GM18907 (cell line): Measurements from ENCODE around the gene FAT1.

Source experiments
- ATAC-seq: cut with Tn5 transposase; IDR thresholded peaks from one replicate; pipeline ENCODE4 v1.9.1; 2021; ENCODE audit warnings: mild to moderate bottlenecking, moderate library complexity; ENCODE audit not compliant: unreplicated experiment

The FAT1 gene

GRCh38 chr4:186580669-186581068 lies 143.0 kb downstream of the FAT1 start:
- no peak for ATAC-seq

GRCh38 chr4:186570193-186570996 lies 153.3 kb downstream of the FAT1 start:
- ATAC-seq, result no peak

GRCh38 chr4:186569533-186570192 lies 154.0 kb downstream of the FAT1 start:
- ATAC-seq, result no peak

DNA sequence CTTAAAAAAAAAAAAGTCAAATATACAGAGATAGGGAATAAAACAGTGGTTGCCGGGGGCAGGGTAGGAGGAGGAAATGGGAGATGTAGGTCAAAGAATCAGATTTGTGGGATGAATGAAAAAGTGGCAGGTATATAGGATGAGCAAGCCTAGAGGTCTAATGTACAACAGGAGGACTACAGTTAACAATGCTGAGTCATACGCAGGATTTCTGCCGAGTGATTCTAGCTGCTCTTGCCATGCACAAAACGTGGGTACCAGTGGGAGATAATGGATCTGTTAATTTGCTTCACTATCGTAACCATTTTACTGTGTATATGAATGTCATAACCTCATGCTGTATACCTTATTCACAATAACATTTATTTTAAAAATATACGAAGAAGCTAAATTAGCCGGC lies 157.6 kb downstream of the FAT1 start:
- no peak for ATAC-seq

GRCh38 chr4:186563761-186564160 lies 159.9 kb downstream of the FAT1 start:
- no peak for ATAC-seq

- ATAC-seq, result no peak
These were observed 161.9 kb downstream of the FAT1 start for GRCh38 chr4:186561748-186562147.

DNA sequence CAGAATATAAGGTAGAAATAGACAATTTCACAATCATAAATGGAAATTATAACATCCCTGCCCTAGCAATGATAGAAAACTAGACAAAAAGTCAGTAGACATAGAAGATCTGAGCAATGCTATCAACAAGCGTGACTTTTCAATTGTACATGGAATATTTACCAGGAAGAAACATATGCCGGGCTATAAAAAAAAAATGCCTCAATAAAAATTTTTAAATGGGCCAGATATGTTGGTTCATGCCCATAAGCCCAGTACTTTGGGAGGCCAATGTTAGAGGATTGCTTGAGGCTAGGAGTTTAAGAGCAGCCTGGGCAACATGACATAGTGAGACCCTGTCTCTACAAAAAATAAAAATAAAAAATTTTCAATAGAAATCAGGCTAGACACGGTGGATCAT lies 163.0 kb downstream of the FAT1 start:
- ATAC-seq, result no peak

- no peak for ATAC-seq
These were observed 166.2 kb downstream of the FAT1 start for GRCh38 chr4:186557486-186557885.

GRCh38 chr4:186557061-186557460 lies 166.6 kb downstream of the FAT1 start:
- no peak for ATAC-seq

DNA sequence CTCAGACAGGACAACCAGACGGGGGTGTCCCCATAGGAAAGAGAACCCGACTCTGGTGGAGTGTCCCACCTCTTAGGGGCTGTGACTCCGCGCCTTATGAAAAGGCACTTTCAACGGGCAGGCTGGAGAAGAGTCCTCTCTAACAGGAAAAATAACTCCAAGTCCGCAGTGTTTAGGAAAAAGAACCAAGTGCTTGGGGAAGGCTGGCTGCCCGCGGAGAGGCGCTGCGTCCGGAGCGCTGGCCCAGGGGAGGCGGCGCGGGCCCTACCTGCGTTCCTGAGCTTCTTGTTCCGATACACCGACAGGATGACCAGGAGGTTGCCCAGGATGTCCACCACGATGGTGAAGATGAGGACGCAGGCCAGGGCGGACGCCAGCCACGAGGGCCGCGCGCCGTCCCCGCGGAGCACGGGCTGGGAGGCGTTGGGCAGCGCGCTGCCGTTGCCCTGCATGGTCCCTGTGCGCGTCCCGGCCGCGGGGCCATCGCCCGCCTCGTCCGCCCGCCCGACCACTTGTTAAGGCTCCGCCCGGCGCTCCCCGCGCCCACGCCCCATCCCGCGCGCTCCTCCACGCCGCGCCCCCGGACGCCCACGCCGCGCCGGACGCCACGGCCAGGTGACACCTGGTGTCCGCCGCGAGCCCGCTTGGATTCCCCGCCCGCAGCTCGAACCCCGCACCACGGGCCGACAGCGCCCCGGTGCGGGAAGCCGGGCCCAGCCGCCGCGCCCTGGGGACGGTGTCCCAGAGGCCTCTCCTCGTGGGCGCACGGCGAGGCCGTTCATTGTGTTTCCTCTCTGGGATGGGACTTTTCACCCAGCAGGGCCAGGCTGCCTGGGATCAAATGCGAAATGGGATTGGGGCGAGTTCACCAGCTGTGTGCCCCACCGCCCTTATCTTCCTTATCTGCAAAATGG lies 168.5 kb downstream of the FAT1 start, which contains the start of gene MTNR1A:
Gene MTNR1A (minus strand): TSS at position 654 of the 914 bp plus-strand sequence. CDS start 202 bp downstream, at position 452.
- no peak for ATAC-seq

- ATAC-seq, result no peak
These were observed 169.1 kb downstream of the FAT1 start for GRCh38 chr4:186554539-186554913.

DNA sequence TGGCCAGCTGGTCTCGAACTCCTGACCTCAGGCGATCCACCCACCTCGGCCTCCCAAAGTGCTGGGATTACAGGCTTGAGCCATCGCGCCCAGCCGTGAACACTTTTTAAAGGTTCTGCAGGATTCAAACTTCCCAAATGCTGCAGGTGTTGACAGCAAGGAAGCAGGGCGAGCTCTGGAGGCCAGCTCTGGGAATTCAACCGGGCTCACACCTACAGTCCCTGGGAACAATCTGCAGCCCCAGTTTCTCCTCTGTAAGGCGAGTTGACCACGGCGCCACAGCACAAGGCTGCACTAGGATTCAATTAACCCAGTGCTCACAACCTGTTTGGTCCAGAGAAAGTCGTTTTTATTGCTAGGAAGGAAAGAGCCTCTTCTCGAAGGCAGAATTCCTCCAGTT lies 169.9 kb downstream of the FAT1 start:
- no peak for ATAC-seq

DNA sequence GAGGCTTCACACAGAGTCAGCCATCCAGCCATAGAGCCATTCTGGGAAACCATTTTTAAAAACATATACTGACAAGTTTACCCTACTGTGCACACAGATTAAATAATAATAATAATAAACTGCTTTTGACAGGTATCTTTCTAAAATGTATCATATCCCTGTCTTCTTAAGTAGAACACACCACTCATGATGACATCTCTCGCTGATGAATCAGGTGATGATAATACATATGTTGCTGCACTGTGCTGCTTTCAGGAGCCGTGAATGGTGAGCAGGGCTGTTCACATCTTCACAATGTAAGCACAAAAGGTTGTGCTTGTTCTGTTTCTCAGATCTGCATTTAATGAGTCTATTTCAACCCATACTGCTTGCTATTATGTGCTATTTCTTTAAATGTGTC lies 171.8 kb downstream of the FAT1 start:
- no peak for ATAC-seq

GRCh38 chr4:186545436-186545835 lies 178.2 kb downstream of the FAT1 start:
- ATAC-seq, result no peak

DNA sequence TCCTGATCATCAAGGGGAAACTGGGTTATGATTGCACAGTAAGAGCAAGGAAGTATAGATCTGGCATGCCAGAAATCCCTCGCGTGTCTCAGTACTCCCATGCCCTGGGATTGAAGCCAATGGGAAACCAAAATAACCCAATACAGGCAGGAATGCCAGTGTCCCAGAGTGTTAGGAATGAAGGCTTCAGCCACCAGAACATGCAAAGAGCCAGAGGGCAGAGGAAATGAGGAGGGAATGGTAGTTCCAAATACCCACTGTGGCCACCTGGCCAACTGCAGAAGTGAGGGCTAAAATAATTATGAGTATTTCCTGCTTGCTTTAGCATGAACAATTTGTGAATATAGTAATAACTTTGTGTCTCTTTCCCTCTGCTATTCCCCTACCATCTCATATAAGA lies 180.4 kb downstream of the FAT1 start:
- no peak for ATAC-seq

- ATAC-seq, result no peak
These were observed 181.9 kb downstream of the FAT1 start for GRCh38 chr4:186541801-186542200.

GRCh38 chr4:186537843-186538521 lies 185.7 kb downstream of the FAT1 start:
- no peak for ATAC-seq
